Measurements from ENCODE around the gene IGF2BP1.

Gene IGF2BP1

DNA sequence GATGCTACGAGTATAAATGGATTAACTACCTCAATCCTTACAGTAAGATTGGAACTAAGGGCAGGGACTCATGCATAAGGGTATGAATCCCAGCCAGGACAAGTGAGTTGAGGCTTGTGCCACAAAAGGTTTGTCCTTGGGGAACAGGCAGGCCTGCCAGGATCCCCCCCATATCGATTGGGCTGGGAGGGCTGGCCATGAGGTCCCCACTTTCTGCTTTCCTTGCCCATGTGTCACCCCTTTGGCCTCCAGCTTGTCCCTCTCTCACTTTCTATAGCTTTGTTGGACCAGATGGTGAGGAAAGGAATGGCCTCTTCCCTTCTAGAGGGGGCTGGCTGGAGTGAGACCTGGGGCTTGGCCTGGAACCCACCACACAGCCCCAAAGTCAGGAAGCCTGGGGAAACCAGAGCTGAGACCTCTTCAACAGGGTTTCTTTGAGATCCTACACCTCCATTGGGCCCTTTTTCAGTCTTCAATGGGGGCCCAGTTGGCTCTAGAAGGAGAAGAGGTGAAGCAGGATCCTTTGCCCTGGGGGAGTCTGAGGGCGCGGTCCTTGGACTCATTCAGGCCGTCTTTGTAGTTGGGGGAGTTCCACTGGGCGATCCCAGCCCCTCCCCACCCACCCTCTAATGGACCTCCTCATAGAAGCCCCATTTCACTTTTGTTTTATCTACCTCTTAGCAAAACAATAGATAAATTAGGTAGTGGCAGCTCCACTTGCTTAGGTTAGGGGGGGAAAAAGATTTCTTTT lies 57.3 kb downstream of the IGF2BP1 start:
- Histone ChIP-seq H3K27me3 (ENCODE audit: low read depth, low read length) (no peaks in the 10 kb centered on the region), H3K79me2 (ENCODE audit: low read length) (no peaks in the 10 kb centered on the region), H2AFZ (ENCODE audit: low read depth, low read length) (no peak overlapping the region), H3K27ac (ENCODE audit: low read length) (no peak overlapping the region), H3K4me2 (ENCODE audit: low read length) (no peak overlapping the region), H3K4me1 (ENCODE audit: low read length) (no peaks in the 10 kb centered on the region), H3K4me3 (ENCODE audit: low read length) (no peak overlapping the region), H3K9ac (ENCODE audit: low read length) (no peak overlapping the region), H3K9me3 (ENCODE audit: insufficient read depth, low read length) (no peaks in the 10 kb centered on the region), H3K36me3 (replicated peaks; ENCODE audit: low read depth, low read length) (peaks cover 18% of the 10 kb centered on the region), H4K20me1 (ENCODE audit: insufficient read depth, low read length) (no peaks in the 10 kb centered on the region)
- no peak for TF ChIP-seq EZH2phosphoT487 (IDR thresholded peaks at IDR 0.05; ENCODE audit: low read depth)
- TF ChIP-seq, protein P1, sequence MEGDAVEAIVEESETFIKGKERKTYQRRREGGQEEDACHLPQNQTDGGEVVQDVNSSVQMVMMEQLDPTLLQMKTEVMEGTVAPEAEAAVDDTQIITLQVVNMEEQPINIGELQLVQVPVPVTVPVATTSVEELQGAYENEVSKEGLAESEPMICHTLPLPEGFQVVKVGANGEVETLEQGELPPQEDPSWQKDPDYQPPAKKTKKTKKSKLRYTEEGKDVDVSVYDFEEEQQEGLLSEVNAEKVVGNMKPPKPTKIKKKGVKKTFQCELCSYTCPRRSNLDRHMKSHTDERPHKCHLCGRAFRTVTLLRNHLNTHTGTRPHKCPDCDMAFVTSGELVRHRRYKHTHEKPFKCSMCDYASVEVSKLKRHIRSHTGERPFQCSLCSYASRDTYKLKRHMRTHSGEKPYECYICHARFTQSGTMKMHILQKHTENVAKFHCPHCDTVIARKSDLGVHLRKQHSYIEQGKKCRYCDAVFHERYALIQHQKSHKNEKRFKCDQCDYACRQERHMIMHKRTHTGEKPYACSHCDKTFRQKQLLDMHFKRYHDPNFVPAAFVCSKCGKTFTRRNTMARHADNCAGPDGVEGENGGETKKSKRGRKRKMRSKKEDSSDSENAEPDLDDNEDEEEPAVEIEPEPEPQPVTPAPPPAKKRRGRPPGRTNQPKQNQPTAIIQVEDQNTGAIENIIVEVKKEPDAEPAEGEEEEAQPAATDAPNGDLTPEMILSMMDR (IDR thresholded peaks at IDR 0.05; ENCODE audit: low read depth, low read length) = no peak

DNA sequence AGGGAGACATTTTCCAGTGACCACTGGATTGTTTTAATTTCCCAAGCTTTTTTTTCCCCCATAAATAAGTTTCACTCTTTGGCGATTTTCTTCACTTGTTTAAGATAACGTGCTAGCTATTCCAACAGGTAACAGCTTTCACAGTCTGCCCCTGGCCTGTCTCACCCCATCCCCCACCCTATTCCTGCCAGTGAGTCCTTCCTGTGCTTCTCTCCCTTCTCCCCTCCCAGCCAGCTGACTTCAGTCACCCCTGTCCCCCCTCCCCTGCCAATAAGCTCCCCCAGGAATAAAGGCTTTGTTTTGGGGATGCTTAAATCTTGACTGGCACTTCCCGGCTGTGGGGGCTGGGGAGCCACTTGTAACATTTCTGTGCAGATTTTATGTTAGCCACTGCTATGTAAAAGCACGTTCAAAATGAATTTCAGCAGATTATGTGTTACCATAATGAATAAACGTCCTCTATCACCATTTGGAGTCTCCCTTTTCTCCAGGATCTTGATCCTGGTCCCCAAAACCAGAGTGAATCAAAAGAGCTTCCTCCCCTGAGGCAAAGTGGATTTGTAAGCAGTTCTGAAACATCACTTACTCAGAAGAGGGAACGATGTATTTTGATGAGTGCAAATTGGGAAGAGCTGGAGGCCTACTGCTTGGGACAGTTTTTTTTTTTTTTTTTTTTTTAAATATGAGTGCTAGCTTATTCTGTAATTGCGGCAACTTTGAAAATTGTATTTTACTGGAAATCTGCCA lies 58.2 kb downstream of the IGF2BP1 start:
- no peak overlapping the region for H3K4me3 ChIP-seq (ENCODE audit: low read length)
- H3K79me2 ChIP-seq (ENCODE audit: low read length) = no peaks in the 10 kb centered on the region
- no peaks in the 10 kb centered on the region for H3K9me3 ChIP-seq (ENCODE audit: insufficient read depth, low read length)
- H2AFZ ChIP-seq (ENCODE audit: low read depth, low read length) = no peak overlapping the region
- peaks cover 11% of the 10 kb centered on the region for H3K36me3 ChIP-seq (replicated peaks; ENCODE audit: low read depth, low read length)
- H3K4me2 ChIP-seq (ENCODE audit: low read length) = no peak overlapping the region
- H3K4me1 ChIP-seq (ENCODE audit: low read length) = no peaks in the 10 kb centered on the region
- H3K9ac ChIP-seq (ENCODE audit: low read length) = no peak overlapping the region
- no peaks in the 10 kb centered on the region for H3K27me3 ChIP-seq (ENCODE audit: low read depth, low read length)
- H3K27ac ChIP-seq (ENCODE audit: low read length) = no peak overlapping the region
- TF ChIP-seq, protein P1 (IDR thresholded peaks at IDR 0.05; ENCODE audit: low read depth, low read length) = no peak
- TF ChIP-seq EZH2phosphoT487 (IDR thresholded peaks at IDR 0.05; ENCODE audit: low read depth) = no peak
- H4K20me1 ChIP-seq (ENCODE audit: insufficient read depth, low read length) = no peaks in the 10 kb centered on the region

DNA sequence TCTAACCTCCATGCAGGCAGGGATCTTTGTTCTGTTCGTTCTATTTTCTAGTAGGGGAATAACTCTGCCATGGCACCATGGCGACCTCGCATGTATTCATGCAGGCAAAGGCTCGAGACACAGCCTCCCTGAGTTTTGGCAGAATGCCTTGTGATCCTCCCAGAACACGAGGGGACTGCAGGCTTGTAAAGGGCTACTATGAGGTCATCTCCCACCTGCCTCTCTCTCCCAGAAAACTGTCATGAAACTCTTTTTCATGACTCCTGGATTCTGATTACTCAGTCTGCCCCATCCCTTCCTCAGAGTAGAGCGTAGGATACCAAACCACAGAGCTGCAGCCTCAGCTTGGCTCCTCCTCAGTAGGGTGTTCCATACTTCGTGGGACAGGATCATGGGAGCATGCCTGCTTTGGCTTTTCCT lies 64.3 kb downstream of the IGF2BP1 start:
- Histone ChIP-seq H3K9me3 (ENCODE audit: insufficient read depth, low read length) (no peaks in the 10 kb centered on the region), H4K20me1 (ENCODE audit: insufficient read depth, low read length) (no peaks in the 10 kb centered on the region), H3K4me1 (ENCODE audit: low read length) (no peaks in the 10 kb centered on the region), H3K9ac (ENCODE audit: low read length) (no peak overlapping the region), H2AFZ (ENCODE audit: low read depth, low read length) (no peak overlapping the region), H3K27ac (ENCODE audit: low read length) (no peak overlapping the region), H3K36me3 (replicated peaks; ENCODE audit: low read depth, low read length) (no peaks in the 10 kb centered on the region), H3K4me2 (ENCODE audit: low read length) (no peak overlapping the region), H3K4me3 (ENCODE audit: low read length) (no peak overlapping the region), H3K79me2 (ENCODE audit: low read length) (no peaks in the 10 kb centered on the region), H3K27me3 (ENCODE audit: low read depth, low read length) (no peaks in the 10 kb centered on the region)
- TF ChIP-seq, protein P1 (IDR thresholded peaks at IDR 0.05; ENCODE audit: low read depth, low read length) = no peak
- TF ChIP-seq EZH2phosphoT487 (IDR thresholded peaks at IDR 0.05; ENCODE audit: low read depth) = no peak

DNA sequence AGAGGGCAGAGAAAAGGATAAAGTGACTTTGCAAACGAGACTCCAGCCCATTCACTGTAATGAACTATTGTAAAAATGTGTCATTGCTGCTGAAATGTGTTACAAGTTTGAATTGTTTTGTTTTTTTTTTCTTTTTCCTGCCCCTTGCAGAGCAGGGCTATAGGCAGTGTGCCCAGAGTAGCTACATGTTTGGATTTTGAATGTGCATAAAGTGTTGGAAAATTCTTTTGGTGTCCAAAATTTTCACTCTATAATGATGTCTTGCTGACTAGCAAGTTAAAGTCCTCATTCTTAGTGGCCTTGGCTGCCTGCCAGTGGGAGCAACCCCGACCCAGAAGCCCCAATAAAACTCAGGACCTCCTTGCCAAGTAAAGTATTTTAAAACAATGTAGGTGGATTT lies 66.5 kb downstream of the IGF2BP1 start:
- H3K9ac ChIP-seq (ENCODE audit: low read length) = no peak overlapping the region
- H3K9me3 ChIP-seq (ENCODE audit: insufficient read depth, low read length) = no peaks in the 10 kb centered on the region
- TF ChIP-seq, protein P1 (IDR thresholded peaks at IDR 0.05; ENCODE audit: low read depth, low read length) = no peak
- TF ChIP-seq EZH2phosphoT487 (IDR thresholded peaks at IDR 0.05; ENCODE audit: low read depth) = no peak
- no peak overlapping the region for H3K27ac ChIP-seq (ENCODE audit: low read length)
- no peaks in the 10 kb centered on the region for H3K4me1 ChIP-seq (ENCODE audit: low read length)
- no peak overlapping the region for H3K4me2 ChIP-seq (ENCODE audit: low read length)
- H3K79me2 ChIP-seq (ENCODE audit: low read length) = no peaks in the 10 kb centered on the region
- no peaks in the 10 kb centered on the region for H3K36me3 ChIP-seq (replicated peaks; ENCODE audit: low read depth, low read length)
- no peaks in the 10 kb centered on the region for H4K20me1 ChIP-seq (ENCODE audit: insufficient read depth, low read length)
- H2AFZ ChIP-seq (ENCODE audit: low read depth, low read length) = no peak overlapping the region
- no peaks in the 10 kb centered on the region for H3K27me3 ChIP-seq (ENCODE audit: low read depth, low read length)
- no peak overlapping the region for H3K4me3 ChIP-seq (ENCODE audit: low read length)
